Measurements from ENCODE around the gene RNU7-1. TPM values are rescaled to one million over a fixed set of nuclear protein-coding genes. Genes with fewer than 3 reads are reported as not detected.

The RNU7-1 gene
- total RNA-seq, 2 donors from 2014 or later, result not detected

- DNase-seq (no peak), ATAC-seq (replicated peaks in 1 of 2) (no peak)
- no peaks in the 10 kb centered on the region for H3K27me3 Mint-ChIP-seq (ENCODE audit: low read depth)
- H3K4me3 Mint-ChIP-seq, result no peak overlapping the region
- no peaks in the 10 kb centered on the region for H3K9me3 Mint-ChIP-seq
- H3K36me3 Mint-ChIP-seq (ENCODE audit: insufficient read depth in 2 of 2), result peaks cover 6 to 29% of the 10 kb centered on the region in 2 donors
- peaks cover 14% of the 10 kb centered on the region for H3K4me1 Mint-ChIP-seq (ENCODE audit: low read depth)
- peak overlapping the region; percentile 29 for H3K27ac Mint-ChIP-seq
These were observed 34.0 kb downstream of the RNU7-1 start for GRCh38 chr12:6977653-6978052.

GRCh38 chr12:6978188-6978587 is 34.6 kb downstream of the RNU7-1 start:
- H3K9me3 Mint-ChIP-seq, result no peaks in the 10 kb centered on the region
- H3K4me1 Mint-ChIP-seq (ENCODE audit: low read depth), result peaks cover 8% of the 10 kb centered on the region
- H3K27me3 Mint-ChIP-seq (ENCODE audit: low read depth), result no peaks in the 10 kb centered on the region
- H3K27ac Mint-ChIP-seq, result no peak overlapping the region
- no peak overlapping the region for H3K4me3 Mint-ChIP-seq
- no peak for DNase-seq
- H3K36me3 Mint-ChIP-seq (ENCODE audit: insufficient read depth in 2 of 2), result peaks cover 6 to 29% of the 10 kb centered on the region in 2 donors
- ATAC-seq (replicated peaks in 1 of 2), result no peak

GRCh38 chr12:6978611-6979011 is 35.0 kb downstream of the RNU7-1 start:
- Mint-ChIP-seq H3K4me1 (ENCODE audit: low read depth) (peaks cover 4% of the 10 kb centered on the region), H3K27ac (peak overlapping the region; percentile 56), H3K9me3 (no peaks in the 10 kb centered on the region), H3K36me3 (ENCODE audit: insufficient read depth in 2 of 2) (peaks cover 6 to 29% of the 10 kb centered on the region in 2 donors), H3K27me3 (ENCODE audit: low read depth) (no peaks in the 10 kb centered on the region), H3K4me3 (no peak overlapping the region)
- no peak for ATAC-seq (replicated peaks in 1 of 2)
- no peak for DNase-seq

- ATAC-seq (replicated peaks in 1 of 2) (no peak), DNase-seq (no peak)
- peak overlapping the region; percentile 56 for H3K27ac Mint-ChIP-seq
- no peaks in the 10 kb centered on the region for H3K27me3 Mint-ChIP-seq (ENCODE audit: low read depth)
- H3K36me3 Mint-ChIP-seq (ENCODE audit: insufficient read depth in 2 of 2), result peaks cover 6 to 29% of the 10 kb centered on the region in 2 donors
- no peaks in the 10 kb centered on the region for H3K4me1 Mint-ChIP-seq (ENCODE audit: low read depth)
- no peaks in the 10 kb centered on the region for H3K9me3 Mint-ChIP-seq
- H3K4me3 Mint-ChIP-seq, result no peak overlapping the region
These were observed 35.4 kb downstream of the RNU7-1 start for GRCh38 chr12:6979021-6979420.

GRCh38 chr12:6979453-6979852 is 35.8 kb downstream of the RNU7-1 start:
- no peak for DNase-seq
- Mint-ChIP-seq H3K9me3 (no peaks in the 10 kb centered on the region), H3K4me3 (no peak overlapping the region), H3K27ac (peak overlapping the region; percentile 56), H3K27me3 (ENCODE audit: low read depth) (no peaks in the 10 kb centered on the region), H3K4me1 (ENCODE audit: low read depth) (no peaks in the 10 kb centered on the region), H3K36me3 (ENCODE audit: insufficient read depth in 2 of 2) (peaks cover 6 to 30% of the 10 kb centered on the region in 2 donors)
- ATAC-seq (replicated peaks in 1 of 2), result no peak

- peak overlapping the region; percentile 81 for H3K27ac Mint-ChIP-seq
- H3K27me3 Mint-ChIP-seq (ENCODE audit: low read depth), result no peaks in the 10 kb centered on the region
- H3K4me3 Mint-ChIP-seq, result no peak overlapping the region
- no peak for ATAC-seq (replicated peaks in 1 of 2)
- H3K36me3 Mint-ChIP-seq (ENCODE audit: insufficient read depth in 2 of 2), result peaks cover 6 to 30% of the 10 kb centered on the region in 2 donors
- no peak for DNase-seq
- H3K9me3 Mint-ChIP-seq, result no peaks in the 10 kb centered on the region
- H3K4me1 Mint-ChIP-seq (ENCODE audit: low read depth), result no peaks in the 10 kb centered on the region
These were observed 36.5 kb downstream of the RNU7-1 start for GRCh38 chr12:6980075-6980474.

- Mint-ChIP-seq H3K9me3 (no peaks in the 10 kb centered on the region), H3K4me3 (no peak overlapping the region), H3K4me1 (ENCODE audit: low read depth) (no peaks in the 10 kb centered on the region), H3K36me3 (ENCODE audit: insufficient read depth in 2 of 2) (peaks cover 5 to 27% of the 10 kb centered on the region in 2 donors), H3K27me3 (ENCODE audit: low read depth) (no peaks in the 10 kb centered on the region), H3K27ac (no peak overlapping the region)
- DNase-seq (no peak), ATAC-seq (replicated peaks in 1 of 2) (no peak)
These were observed 37.1 kb downstream of the RNU7-1 start for GRCh38 chr12:6980740-6981139.

- Mint-ChIP-seq H3K27me3 (ENCODE audit: low read depth) (no peaks in the 10 kb centered on the region), H3K4me3 (no peak overlapping the region), H3K36me3 (ENCODE audit: insufficient read depth in 2 of 2) (peaks cover 3 to 24% of the 10 kb centered on the region in 2 donors), H3K27ac (peak overlapping the region; percentile 44), H3K4me1 (ENCODE audit: low read depth) (no peaks in the 10 kb centered on the region), H3K9me3 (no peaks in the 10 kb centered on the region)
- no peak for DNase-seq
- ATAC-seq (replicated peaks in 1 of 2), result no peak
These were observed 37.8 kb downstream of the RNU7-1 start for GRCh38 chr12:6981152-6982052.

GRCh38 chr12:6982532-6982931 is 38.9 kb downstream of the RNU7-1 start:
- peaks cover 3 to 14% of the 10 kb centered on the region in 2 donors for H3K36me3 Mint-ChIP-seq (ENCODE audit: insufficient read depth in 2 of 2)
- ATAC-seq (replicated peaks in 1 of 2), result no peak
- DNase-seq, result no peak
- H3K27me3 Mint-ChIP-seq (ENCODE audit: low read depth), result no peaks in the 10 kb centered on the region
- H3K27ac Mint-ChIP-seq, result no peak overlapping the region
- H3K4me3 Mint-ChIP-seq, result no peak overlapping the region
- no peaks in the 10 kb centered on the region for H3K4me1 Mint-ChIP-seq (ENCODE audit: low read depth)
- H3K9me3 Mint-ChIP-seq, result no peaks in the 10 kb centered on the region

GRCh38 chr12:6987956-6988553 is 44.4 kb downstream of the RNU7-1 start:
- DNase-seq, result no peak
- no peak overlapping the region for H3K27ac Mint-ChIP-seq
- H3K4me1 Mint-ChIP-seq (ENCODE audit: low read depth), result no peaks in the 10 kb centered on the region
- no peaks in the 10 kb centered on the region for H3K9me3 Mint-ChIP-seq
- H3K27me3 Mint-ChIP-seq (ENCODE audit: low read depth), result no peaks in the 10 kb centered on the region
- no peak for ATAC-seq (replicated peaks in 1 of 2)
- no peak overlapping the region for H3K4me3 Mint-ChIP-seq
- peaks cover 5 to 18% of the 10 kb centered on the region in 2 donors for H3K36me3 Mint-ChIP-seq (ENCODE audit: insufficient read depth in 2 of 2)

Other genes with a start within 250 kb of the RNU7-1 start
- gene PIANP, start 243.0 kb upstream of the RNU7-1 start, total RNA-seq, result under 1 TPM; 0.58 to 0.76 TPM
- gene COPS7A, start 219.8 kb upstream of the RNU7-1 start, total RNA-seq, result 10 to 100 TPM; 30.2 to 39.7 TPM
- 100 to 1,000 TPM; 122 to 134 TPM for gene MLF2, start 190.7 kb upstream of the RNU7-1 start, total RNA-seq
- 100 to 1,000 TPM; 119 to 154 TPM for gene PTMS, start 177.5 kb upstream of the RNU7-1 start, total RNA-seq
- 100 to 1,000 TPM; 117 to 188 TPM for gene LAG3, start 171.3 kb upstream of the RNU7-1 start, total RNA-seq
- 100 to 1,000 TPM; 126 to 141 TPM for gene CD4, start 154.3 kb upstream of the RNU7-1 start, total RNA-seq
- gene GPR162, start 122.0 kb upstream of the RNU7-1 start, total RNA-seq, result under 1 TPM; 0.72 to 0.93 TPM
- 1 to 10 TPM; 2.2 to 2.6 TPM for gene P3H3, start 115.4 kb upstream of the RNU7-1 start, total RNA-seq
- 1 to 10 TPM in 1 of 2 donors, under 1 TPM in 1; 0.95 to 1.3 TPM for gene GNB3, start 102.9 kb upstream of the RNU7-1 start, total RNA-seq
- 10 to 100 TPM; 67.7 to 94.8 TPM for gene CDCA3, start 92.5 kb upstream of the RNU7-1 start, total RNA-seq
- gene USP5, start 91.7 kb upstream of the RNU7-1 start, total RNA-seq, result 100 to 1,000 TPM in 1 of 2 donors, 10 to 100 TPM in 1; 98.0 to 105 TPM
- gene TPI1, start 76.3 kb upstream of the RNU7-1 start, total RNA-seq, result 100 to 1,000 TPM; 504 to 562 TPM
- 10 to 100 TPM in 1 of 2 donors, 1 to 10 TPM in 1; 9.6 to 10.4 TPM for gene SPSB2, start 70.5 kb upstream of the RNU7-1 start, total RNA-seq
- 10 to 100 TPM in 1 of 2 donors, 1 to 10 TPM in 1; 8.6 to 11.3 TPM for gene LRRC23, start 39.0 kb upstream of the RNU7-1 start, total RNA-seq
- 100 to 1,000 TPM; 115 to 145 TPM for gene ENO2, start 29.2 kb upstream of the RNU7-1 start, total RNA-seq
- gene ATN1, start 15.9 kb upstream of the RNU7-1 start, total RNA-seq, result 10 to 100 TPM; 51.4 to 64.9 TPM
- gene C12orf57, start 206 bp downstream of the RNU7-1 start, total RNA-seq, result 100 to 1,000 TPM; 259 to 301 TPM
- 100 to 1,000 TPM; 238 to 313 TPM for gene PTPN6, start 7.5 kb downstream of the RNU7-1 start, total RNA-seq
- gene PHB2, start 26.8 kb downstream of the RNU7-1 start, total RNA-seq, result 100 to 1,000 TPM; 296 to 348 TPM
- gene EMG1, start 27.1 kb downstream of the RNU7-1 start, total RNA-seq, result 10 to 100 TPM; 44.9 to 45.7 TPM
- 10 to 100 TPM; 28.3 to 29.0 TPM for gene LPCAT3, start 74.7 kb downstream of the RNU7-1 start, total RNA-seq
- gene C1S, start 116.9 kb downstream of the RNU7-1 start, total RNA-seq, result 1 to 10 TPM; 4.0 to 6.6 TPM
- 1 to 10 TPM; 5.6 to 6.4 TPM for gene C1R, start 148.6 kb downstream of the RNU7-1 start, total RNA-seq
- gene C1RL, start 165.4 kb downstream of the RNU7-1 start, total RNA-seq, result 10 to 100 TPM; 22.6 to 27.4 TPM
- gene RBP5, start 185.1 kb downstream of the RNU7-1 start, total RNA-seq, result under 1 TPM in 1 of 2 donors, not detected in 1; 0.26 TPM
- 10 to 100 TPM; 56.1 to 59.2 TPM for gene CLSTN3, start 186.6 kb downstream of the RNU7-1 start, total RNA-seq
- gene PEX5, start 245.9 kb downstream of the RNU7-1 start, total RNA-seq, result 10 to 100 TPM; 25.4 to 35.2 TPM